ENCODE data around the gene ABCG2. TPM values are rescaled to one million over a fixed set of nuclear protein-coding genes. Genes with fewer than 3 reads are reported as not detected.

Gene ABCG2
- total RNA-seq, 1 experiment from 2014 or later, result 0.24 TPM

GRCh38 chr4:88195328-88196012 is 37.0 kb upstream of the ABCG2 start:
- TF ChIP-seq CTCF (IDR thresholded peaks at IDR 0.05; ENCODE audit: unreplicated experiment), result no peak
- H3K36me3 Mint-ChIP-seq (ENCODE audit: insufficient read depth, unreplicated experiment), result no peaks in the 10 kb centered on the region
- CTCF ChIA-PET, result no interaction called here
- DNase-seq, result peak; percentile 16
- no peaks in the 10 kb centered on the region for H3K27me3 Mint-ChIP-seq (ENCODE audit: unreplicated experiment)
- intact Hi-C loops (cut with micrococcal nuclease; ENCODE audit: unreplicated experiment), result no loop called here
- H3K27ac Mint-ChIP-seq (ENCODE audit: unreplicated experiment), result peak overlapping the region; percentile 39
- no peaks in the 10 kb centered on the region for H3K9me3 Mint-ChIP-seq (ENCODE audit: low read depth, unreplicated experiment)
- no TSS peak for BruUV-seq (replicated peaks)
- H3K4me3 Mint-ChIP-seq (ENCODE audit: low read depth, unreplicated experiment), result no peak overlapping the region
- peaks cover 15% of the 10 kb centered on the region for H3K4me1 Mint-ChIP-seq (ENCODE audit: low read depth, unreplicated experiment)

- no peak for TF ChIP-seq CTCF (IDR thresholded peaks at IDR 0.05; ENCODE audit: unreplicated experiment)
- CTCF ChIA-PET, result interaction anchor here (0.6 to 0.7 kb wide), 2 partner anchors 47 to 93 kb away, joined by 3 to 4 read pairs; partner anchors contain the start of gene PPM1K
- intact Hi-C loops (cut with micrococcal nuclease; ENCODE audit: unreplicated experiment), result no loop called here
- H3K9me3 Mint-ChIP-seq (ENCODE audit: low read depth, unreplicated experiment), result no peaks in the 10 kb centered on the region
- no TSS peak for BruUV-seq (replicated peaks)
- no peak overlapping the region for H3K27ac Mint-ChIP-seq (ENCODE audit: unreplicated experiment)
- no peak for DNase-seq
- no peaks in the 10 kb centered on the region for H3K36me3 Mint-ChIP-seq (ENCODE audit: insufficient read depth, unreplicated experiment)
- H3K4me1 Mint-ChIP-seq (ENCODE audit: low read depth, unreplicated experiment), result peaks cover 22% of the 10 kb centered on the region
- no peaks in the 10 kb centered on the region for H3K27me3 Mint-ChIP-seq (ENCODE audit: unreplicated experiment)
- H3K4me3 Mint-ChIP-seq (ENCODE audit: low read depth, unreplicated experiment), result no peak overlapping the region
These were observed 33.0 kb upstream of the ABCG2 start for GRCh38 chr4:88191404-88191803.

GRCh38 chr4:88189881-88190585 is 31.6 kb upstream of the ABCG2 start:
- CTCF ChIA-PET, result no interaction called here
- Mint-ChIP-seq H3K4me3 (ENCODE audit: low read depth, unreplicated experiment) (no peak overlapping the region), H3K9me3 (ENCODE audit: low read depth, unreplicated experiment) (no peaks in the 10 kb centered on the region), H3K4me1 (ENCODE audit: low read depth, unreplicated experiment) (peaks cover 9% of the 10 kb centered on the region), H3K27me3 (ENCODE audit: unreplicated experiment) (no peaks in the 10 kb centered on the region), H3K27ac (ENCODE audit: unreplicated experiment) (no peak overlapping the region), H3K36me3 (ENCODE audit: insufficient read depth, unreplicated experiment) (no peaks in the 10 kb centered on the region)
- no TSS peak for BruUV-seq (replicated peaks)
- intact Hi-C loops (cut with micrococcal nuclease; ENCODE audit: unreplicated experiment), result no loop called here
- no peak for TF ChIP-seq CTCF (IDR thresholded peaks at IDR 0.05; ENCODE audit: unreplicated experiment)
- DNase-seq, result no peak

GRCh38 chr4:88189418-88189738 is 30.9 kb upstream of the ABCG2 start:
- Mint-ChIP-seq H3K4me3 (ENCODE audit: low read depth, unreplicated experiment) (no peak overlapping the region), H3K4me1 (ENCODE audit: low read depth, unreplicated experiment) (peaks cover 8% of the 10 kb centered on the region), H3K27me3 (ENCODE audit: unreplicated experiment) (no peaks in the 10 kb centered on the region), H3K36me3 (ENCODE audit: insufficient read depth, unreplicated experiment) (no peaks in the 10 kb centered on the region), H3K27ac (ENCODE audit: unreplicated experiment) (no peak overlapping the region), H3K9me3 (ENCODE audit: low read depth, unreplicated experiment) (no peaks in the 10 kb centered on the region)
- BruUV-seq (replicated peaks), result no TSS peak
- CTCF ChIA-PET, result no interaction called here
- no peak for TF ChIP-seq CTCF (IDR thresholded peaks at IDR 0.05; ENCODE audit: unreplicated experiment)
- intact Hi-C loops (cut with micrococcal nuclease; ENCODE audit: unreplicated experiment), result no loop called here
- no peak for DNase-seq
